H1 (cell line): ENCODE measurements around the gene SV2B. TPM values are rescaled to one million over a fixed set of nuclear protein-coding genes. Genes with fewer than 3 reads are reported as not detected.
A peak's percentile ranks its signal among the peaks of the same experiment; 100 is the strongest.

Experiments used
- CTCF ChIA-PET: fragments of 300-600 bp; sonication (Branson Sonifier 250); formaldehyde crosslinking; loops from one replicate; lab custom pipeline; 2021; ENCODE audit not compliant: partially characterized antibody; lab: Charles Lee
- POLR2A ChIA-PET: fragments of 300-600 bp; sonication (Branson Sonifier 250); formaldehyde crosslinking; loops from one replicate; lab custom pipeline; 2021; ENCODE audit warnings: inconsistent platforms; ENCODE audit not compliant: partially characterized antibody; lab: Charles Lee
- DNase-seq, 2 experiments: peaks; one replicate each; pipeline versions ENCODE4 v3.0.0 to v3.0.0-alpha.2; 2010 to 2022; ENCODE audit warnings: low spot score in 2 of 2, low read depth in 1 of 2, mixed read lengths in 1 of 2
- FAIRE-seq: peaks from 2 replicates; lab custom pipeline; 2011; peaks lifted over from hg19 to GRCh38; lab: Jason Lieb, UNC
- H2AFZ ChIP-seq: 2 replicates; pipeline ENCODE4 v1.8.1; 2012; ENCODE audit warnings: low read length, inconsistent platforms
- H2AK5ac ChIP-seq: 2 replicates; pipeline ENCODE4 v1.6.1; 2013; ENCODE audit warnings: low read depth, low read length
- H2BK120ac ChIP-seq: replicated peaks from 2 replicates; pipeline ENCODE3; 2013; ENCODE audit warnings: low read depth, low read length, inconsistent platforms
- H2BK12ac ChIP-seq: 2 replicates; pipeline ENCODE4 v1.6.1; 2013; ENCODE audit warnings: low read depth, low read length
- H2BK15ac ChIP-seq: 2 replicates; pipeline ENCODE4 v1.6.1; 2013; ENCODE audit warnings: low read length
- H2BK20ac ChIP-seq: 2 replicates; pipeline ENCODE4 v1.6.1; 2013; ENCODE audit warnings: low read length
- H2BK5ac ChIP-seq: 2 replicates; pipeline ENCODE4 v1.6.1; 2013; ENCODE audit warnings: low read depth, low read length
- H3K14ac ChIP-seq: 2 replicates; pipeline ENCODE4 v1.6.1; 2013; ENCODE audit warnings: inconsistent platforms; ENCODE audit not compliant: insufficient read length
- H3K18ac ChIP-seq: 2 replicates; pipeline ENCODE4 v1.6.1; 2013; ENCODE audit warnings: low read length; ENCODE audit errors: extremely low read depth
- H3K23ac ChIP-seq: 2 replicates; pipeline ENCODE4 v1.6.1; 2013; ENCODE audit warnings: inconsistent platforms; ENCODE audit not compliant: insufficient read length
- H3K23me2 ChIP-seq: 2 replicates; pipeline ENCODE4 v1.6.1; 2013; ENCODE audit warnings: low read depth, low read length
- H3K27ac ChIP-seq: 2 replicates; pipeline ENCODE4 v1.6.1; 2011; ENCODE audit warnings: low read depth, low read length, inconsistent platforms
- H3K27me3 ChIP-seq, 4 experiments: replicated peaks in 1 of 4; 1 replicate in 1 of 4; 2 replicates in 3 of 4; pipeline versions ENCODE4 v1.6.1 to v1.8.1; 2011 to 2013; ENCODE audit warnings: low read length in 3 of 4, mild to moderate bottlenecking in 3 of 4, inconsistent platforms in 2 of 4, mixed read lengths in 2 of 4, moderate library complexity in 1 of 4; ENCODE audit not compliant: control insufficient read depth in 3 of 4, insufficient read depth in 3 of 4; ENCODE audit errors: extremely low read depth in 1 of 4
- H3K36me3 ChIP-seq, 4 experiments: 2 replicates each; pipeline versions ENCODE4 v1.6.1 to v1.8.1; 2011 to 2013; ENCODE audit warnings: mild to moderate bottlenecking in 4 of 4, low read length in 3 of 4, moderate library complexity in 2 of 4, control low read depth in 1 of 4, inconsistent platforms in 1 of 4; ENCODE audit not compliant: insufficient read depth in 4 of 4, control insufficient read depth in 2 of 4
- H3K4ac ChIP-seq: replicated peaks from 2 replicates; pipeline ENCODE3; 2013; ENCODE audit warnings: low read length, low read depth, mixed read lengths, inconsistent platforms; ENCODE audit not compliant: insufficient read length
- H3K4me1 ChIP-seq, 4 experiments: replicated peaks in 1 of 4; 1 replicate in 1 of 4; 2 replicates in 3 of 4; pipeline versions ENCODE4 v1.6.1 to v1.8.1; 2011 to 2013; ENCODE audit warnings: low read length in 3 of 4, inconsistent platforms in 2 of 4, mixed read lengths in 1 of 4; ENCODE audit not compliant: insufficient read depth in 4 of 4, control insufficient read depth in 3 of 4
- H3K4me2 ChIP-seq, 2 experiments: 2 replicates each; pipeline versions ENCODE4 v1.6.1 to v1.8.1; 2011 to 2013; ENCODE audit warnings: low read depth in 2 of 2, low read length in 2 of 2, control low read depth in 1 of 2, inconsistent platforms in 1 of 2, mild to moderate bottlenecking in 1 of 2; ENCODE audit not compliant: insufficient read depth in 1 of 2
- H3K4me3 ChIP-seq, 4 experiments: fragments of 200-600, 300-600 bp in 1 of 4; sonication (generic), shearing (Covaris generic), sonication (Bioruptor Twin) in 1 of 4; 2 replicates each; pipeline versions ENCODE4 v1.5.1 to v1.8.1; 2011 to 2016; ENCODE audit warnings: low read length in 4 of 4, low read depth in 3 of 4, control low read depth in 2 of 4, inconsistent platforms in 2 of 4, mild to moderate bottlenecking in 2 of 4, mixed read lengths in 1 of 4, moderate library complexity in 1 of 4; ENCODE audit not compliant: insufficient read depth in 2 of 4; ENCODE audit errors: extremely low read depth in 1 of 4
- H3K56ac ChIP-seq: replicated peaks from 2 replicates; pipeline ENCODE3; 2013; ENCODE audit warnings: low read depth, mild to moderate bottlenecking, mixed read lengths, low read length, inconsistent platforms; ENCODE audit not compliant: insufficient read length
- H3K79me1 ChIP-seq: 2 replicates; pipeline ENCODE4 v1.6.1; 2013; ENCODE audit warnings: low read depth, low read length, control low read depth
- H3K79me2 ChIP-seq, 2 experiments: 2 replicates each; pipeline versions ENCODE4 v1.6.1 to v1.8.1; 2012 to 2013; ENCODE audit warnings: low read length in 2 of 2, mild to moderate bottlenecking in 2 of 2, inconsistent platforms in 1 of 2; ENCODE audit not compliant: insufficient read depth in 2 of 2, control insufficient read depth in 1 of 2
- H3K9ac ChIP-seq, 4 experiments: replicated peaks in 1 of 4; 1 replicate in 1 of 4; 2 replicates in 3 of 4; pipeline versions ENCODE4 v1.6.1 to v1.8.1; 2011 to 2013; ENCODE audit warnings: low read depth in 3 of 4, low read length in 3 of 4, control low read depth in 2 of 4, mild to moderate bottlenecking in 2 of 4, moderate library complexity in 2 of 4, inconsistent platforms in 1 of 4; ENCODE audit errors: extremely low read depth in 1 of 4
- H3K9me3 ChIP-seq, 2 experiments: 2 replicates each; pipeline versions ENCODE4 v1.6.1 to v1.8.1; 2012 to 2013; ENCODE audit warnings: mild to moderate bottlenecking in 2 of 2, moderate library complexity in 2 of 2, control low read depth in 1 of 2, inconsistent platforms in 1 of 2, low read depth in 1 of 2, low read length in 1 of 2, mixed read lengths in 1 of 2; ENCODE audit not compliant: insufficient read depth in 2 of 2
- H4K20me1 ChIP-seq, 2 experiments: replicated peaks in 1 of 2; 2 replicates each; pipeline versions ENCODE3 to v1.8.1; 2011 to 2013; ENCODE audit warnings: inconsistent platforms in 2 of 2, low read length in 2 of 2, mild to moderate bottlenecking in 1 of 2; ENCODE audit not compliant: insufficient read depth in 2 of 2, control insufficient read depth in 1 of 2
- H4K5ac ChIP-seq: 2 replicates; pipeline ENCODE4 v1.6.1; 2013; ENCODE audit warnings: low read length, low read depth, mixed read lengths, inconsistent platforms; ENCODE audit not compliant: insufficient read length
- H4K8ac ChIP-seq: 2 replicates; pipeline ENCODE4 v1.8.0; 2013; ENCODE audit warnings: mild to moderate bottlenecking, moderate library complexity, low read length, inconsistent platforms; ENCODE audit not compliant: insufficient read depth; ENCODE audit errors: extremely low read depth
- H4K91ac ChIP-seq: replicated peaks from 2 replicates; pipeline ENCODE3; 2013; ENCODE audit warnings: low read length, mixed read lengths, inconsistent platforms; ENCODE audit not compliant: insufficient read length
- BCL11A ChIP-seq, 2 experiments: IDR thresholded peaks; one replicate each; pipeline ENCODE4 v1.6.1; 2011; ENCODE audit warnings: low read depth in 2 of 2, low read length in 2 of 2, mild to moderate bottlenecking in 2 of 2
- BRCA1 ChIP-seq: IDR thresholded peaks from 2 replicates; pipeline ENCODE4 v1.6.1; 2012; ENCODE audit warnings: low read depth, low read length, improper control_type of control experiment
- CTCF ChIP-seq, 3 experiments: IDR thresholded peaks; 1 replicate in 2 of 3; 2 replicates in 1 of 3; pipeline versions ENCODE4 v1.5.1 to v1.6.1; 2011; ENCODE audit warnings: low read length in 3 of 3, mild to moderate bottlenecking in 3 of 3, inconsistent platforms in 2 of 3, low read depth in 1 of 3, moderate library complexity in 1 of 3; ENCODE audit not compliant: insufficient read depth in 1 of 3; ENCODE audit errors: control extremely low read depth in 1 of 3
- GABPA ChIP-seq: IDR thresholded peaks from 2 replicates; pipeline ENCODE4 v1.6.1; 2011; ENCODE audit warnings: mild to moderate bottlenecking, low read length, moderate library complexity, borderline replicate concordance; ENCODE audit not compliant: insufficient read depth
- HDAC6 ChIP-seq: IDR thresholded peaks from one replicate; pipeline ENCODE4 v1.7.1; 2012; ENCODE audit warnings: low read depth, mild to moderate bottlenecking, inconsistent platforms, low read length, moderate library complexity
- POLR2AphosphoS5 ChIP-seq: IDR thresholded peaks from 2 replicates; pipeline ENCODE4 v1.6.1; 2011; ENCODE audit warnings: low read depth, low read length
- RAD21 ChIP-seq, 2 experiments: IDR thresholded peaks in 1 of 2; conservative IDR thresholded peaks in 1 of 2; 2 replicates each; pipeline ENCODE4 v1.6.1; 2011; ENCODE audit warnings: low read depth in 2 of 2, low read length in 2 of 2, improper control_type of control experiment in 1 of 2, inconsistent platforms in 1 of 2, mild to moderate bottlenecking in 1 of 2, moderate library complexity in 1 of 2
- RXRA ChIP-seq: IDR thresholded peaks from 2 replicates; pipeline ENCODE4 v1.6.1; 2011; ENCODE audit warnings: low read depth, mild to moderate bottlenecking, low read length, moderate library complexity; ENCODE audit not compliant: insufficient read depth
- SIX5 ChIP-seq: IDR thresholded peaks from 2 replicates; pipeline ENCODE4 v1.6.1; 2011; ENCODE audit warnings: mild to moderate bottlenecking, low read depth, low read length
- ZNF274 ChIP-seq: IDR thresholded peaks from 2 replicates; pipeline ENCODE4 v1.7.0; 2012; ENCODE audit warnings: low read length, borderline replicate concordance; ENCODE audit errors: extremely low read depth
- WGBS, 2 experiments: shearing (Covaris generic) in 1 of 2; methylation state at CpG; one replicate each; pipeline versions ENCODE4 v1.1.6 to v1.1.7; 2013 to 2015; ENCODE audit warnings: low lambda C conversion rate in 2 of 2, mixed read lengths in 2 of 2, inconsistent platforms in 1 of 2, low coverage in 1 of 2, missing lambda C conversion rate in 1 of 2; ENCODE audit not compliant: insufficient replicate concordance in 2 of 2, insufficient coverage in 1 of 2, insufficient read length in 1 of 2; ENCODE audit errors: extremely low coverage in 1 of 2, missing lambda C conversion rate in 1 of 2; 5-methylcytosine and 5-hydroxymethylcytosine counted together
- polyA plus RNA-seq, 7 experiments: library from polyadenylated mRNA; depleted of rRNA in 3 of 7; stranded (reverse) in 5 of 7; unstranded in 2 of 7; fragments of >200 nt in 5 of 7; fragments of 200-250 nt in 2 of 7; gene quantifications; 1 replicate in 5 of 7; 2 replicates in 1 of 7; 4 replicates in 1 of 7; pipeline versions ENCODE4 v1.2.1 to v1.2.3, GENCODE V29; 2011 to 2013; ENCODE audit warnings: missing spikeins in 2 of 7, mixed read lengths in 2 of 7
- total RNA-seq: library from RNA; stranded (reverse); fragmentation: NEBNext Ultra II Directional; extraction: Animal tissue kit (Norgen Biotek cat#: 25700); gene quantifications from 2 replicates; pipeline ENCODE4 v1.2.1, GENCODE V29; 2021

The SV2B gene
- total and polyA plus RNA-seq, 2 of the 8 experiments (the other 6 are each of a cell fraction or from before 2014, with no cell fraction given): 0.09 to 0.20 TPM

GRCh38 chr15:91271565-91272153, 171.6 kb downstream of the SV2B start:
- 16% methylated on average over 8 of the region's 8 CpGs; no CpG with 5 or more reads in 1 of the 2 experiments for WGBS, 2 experiments
- DNase-seq: peak in 1 of 2 experiments; percentile 69

More at GRCh38 chr15:91271565-91272153, 171.6 kb downstream of the SV2B start:
- Histone ChIP-seq H3K4me2 (no peak overlapping the region), H3K9me3 (no peaks in the 10 kb centered on the region), H3K9ac (no peak overlapping the region), H3K23ac (no peak overlapping the region), H2BK12ac (no peak overlapping the region), H4K91ac (no peak overlapping the region), H3K18ac (no peak overlapping the region), H4K20me1 (no peaks in the 10 kb centered on the region), H3K79me1 (no peaks in the 10 kb centered on the region), H3K23me2 (no peaks in the 10 kb centered on the region), H3K36me3 (no peaks in the 10 kb centered on the region), H2BK120ac (no peak overlapping the region), H3K4ac (no peak overlapping the region), H4K8ac (no peak overlapping the region), H3K79me2 (no peaks in the 10 kb centered on the region), H3K27me3 (no peaks in the 10 kb centered on the region), H2BK5ac (no peak overlapping the region), H2AFZ (no peak overlapping the region), H3K14ac (no peak overlapping the region), H3K4me3 (no peak overlapping the region), H4K5ac (no peak overlapping the region), H2AK5ac (no peak overlapping the region), H2BK15ac (no peak overlapping the region), H2BK20ac (no peak overlapping the region), H3K56ac (no peak overlapping the region), H3K4me1 (no peaks in the 10 kb centered on the region), H3K27ac (no peak overlapping the region)
- POLR2A ChIA-PET: no interaction called here
- peak; percentile 68 for FAIRE-seq
- TF ChIP-seq POLR2AphosphoS5: no peak
- TF ChIP-seq CTCF (IDR thresholded peaks at IDR 0.05; ENCODE audit: control extremely low read depth in 1 of 3, insufficient read depth in 1 of 3, low read depth in 1 of 3, low read length in 3 of 3): peak; percentile 25 to 85 (median 76)
- no peak for TF ChIP-seq RXRA
- TF ChIP-seq BCL11A (IDR thresholded peaks at IDR 0.05; ENCODE audit: low read depth in 2 of 2, low read length in 2 of 2): no peak
- TF ChIP-seq BRCA1: no peak
- no peak for TF ChIP-seq GABPA
- no peak for TF ChIP-seq HDAC6
- TF ChIP-seq SIX5: no peak
- TF ChIP-seq RAD21 (IDR thresholded peaks at IDR 0.05 in 1 of 2, conservative IDR thresholded peaks at IDR 0.05 in 1 of 2; ENCODE audit: low read depth in 2 of 2, low read length in 2 of 2): peak; percentile 94 to 97
- TF ChIP-seq ZNF274: no peak
- CTCF ChIA-PET: interaction anchor here (0.6 to 3.4 kb wide), 44 partner anchors 9 to 918 kb away, joined by 3 to 27 read pairs (median 4); partner anchors contain the start of genes HDDC3, RCCD1 and UNC45A
